Stimulated activated effector memory CD8-positive, alpha-beta T cell treated with anti-CD3 and anti-CD28 coated beads, Interleukin-12 subunit alpha, Interleukin-12 subunit beta, amount 100 ng/mL, for 72 hours (primary cell): Measurements from ENCODE around the gene MYO1C.
"Not testable (repeated sequence)": the region's sequence is repeated elsewhere in the genome, so short reads cannot be mapped to it uniquely, and the experiment has no call there.

Source experiments
- ATAC-seq: fragments of 150-1000 bp; cut with Tn5 transposase; 2 replicates; pipeline ENCODE4 v1.10.0; 2021
- DNase-seq, 2 donors: peaks; one replicate each; pipeline ENCODE4 v3.0.0; 2021 to 2022; ENCODE audit warnings: low spot score in 2 of 2
- H3K27ac Mint-ChIP-seq: one replicate; pipeline ENCODE4 v1.8.0; 2022; ENCODE audit warnings: mild to moderate bottlenecking, mixed read lengths
- H3K36me3 Mint-ChIP-seq: one replicate; pipeline ENCODE4 v1.8.0; 2022; ENCODE audit warnings: mild to moderate bottlenecking, mixed read lengths
- H3K4me1 Mint-ChIP-seq: one replicate; pipeline ENCODE4 v1.8.0; 2022; ENCODE audit warnings: mixed read lengths
- H3K4me3 Mint-ChIP-seq: one replicate; pipeline ENCODE4 v1.8.0; 2022; ENCODE audit warnings: mild to moderate bottlenecking, mixed read lengths
- H3K9me3 Mint-ChIP-seq: one replicate; pipeline ENCODE4 v1.8.0; 2022; ENCODE audit warnings: mixed read lengths

The MYO1C gene

GRCh38 chr17:1492249-1493206 is at the start of gene MYO1C:
Gene MYO1C (minus strand): TSS chr17:1492686. CDS start chr17:1492487, 199 bp downstream.
- H3K36me3 Mint-ChIP-seq: peaks cover 5% of the 10 kb centered on the region

DNA sequence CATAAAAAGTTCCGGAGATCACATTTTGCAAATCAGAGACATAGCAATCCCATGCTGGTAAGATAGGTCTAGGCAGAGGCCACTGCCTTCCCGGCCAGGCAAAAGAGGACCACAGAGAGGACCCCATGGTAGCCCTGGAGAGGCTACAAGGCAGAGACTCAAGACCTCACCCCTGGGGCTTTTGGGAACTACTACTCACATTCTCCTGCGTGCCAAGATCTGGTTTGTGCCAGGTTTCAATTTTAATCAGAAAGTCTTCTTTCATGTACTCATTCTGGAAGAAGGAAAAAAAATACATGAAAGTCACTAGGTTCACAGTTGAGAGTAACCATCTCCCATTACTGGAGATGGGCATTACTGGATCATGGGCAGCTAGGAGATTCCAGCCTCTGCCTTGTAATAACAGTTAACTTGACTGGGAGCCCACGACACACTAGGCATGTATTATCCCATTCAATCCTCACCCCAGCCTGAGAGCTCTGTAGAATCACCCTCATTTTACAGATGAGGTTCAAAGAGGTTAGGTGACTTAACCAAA is 49.0 kb upstream of the MYO1C start:
- no peak overlapping the region for H3K4me3 Mint-ChIP-seq
- DNase-seq: no peak
- no peaks in the 10 kb centered on the region for H3K4me1 Mint-ChIP-seq
- H3K36me3 Mint-ChIP-seq: peaks cover 88% of the 10 kb centered on the region
- H3K9me3 Mint-ChIP-seq: no peaks in the 10 kb centered on the region
- ATAC-seq: peak; percentile 48
- peak overlapping the region; percentile 20 for H3K27ac Mint-ChIP-seq

More at GRCh38 chr17:1492249-1493206, at the start of gene MYO1C:
- Mint-ChIP-seq H3K4me1 (peaks cover 22% of the 10 kb centered on the region), H3K9me3 (no peaks in the 10 kb centered on the region), H3K4me3 (peak within 1 kb of the TSS; percentile 80), H3K27ac (peak within 1 kb of the TSS; percentile 63)
- DNase-seq: no peak
- no peak for ATAC-seq

DNA sequence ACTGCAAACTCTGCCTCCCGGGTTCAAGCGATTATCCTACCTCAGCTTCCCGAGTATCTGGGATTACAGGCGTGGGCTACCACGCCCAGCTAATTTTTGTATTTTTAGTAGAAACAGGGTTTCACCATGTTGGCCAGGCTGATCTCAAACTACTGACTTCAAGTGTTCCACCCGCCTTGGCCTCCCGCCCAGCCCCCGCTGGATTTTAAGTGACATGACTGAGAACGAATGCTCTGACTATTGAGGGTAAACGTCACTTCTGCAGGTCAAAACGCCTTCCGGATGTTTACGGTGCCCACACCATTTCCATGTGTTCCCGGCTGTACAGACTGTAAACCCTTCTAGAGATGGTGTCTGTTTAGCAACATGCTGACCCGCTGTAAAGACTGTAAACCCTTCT is 47.3 kb upstream of the MYO1C start:
- Mint-ChIP-seq H3K27ac (peak overlapping the region; percentile 34), H3K36me3 (peaks cover 87% of the 10 kb centered on the region), H3K4me3 (no peak overlapping the region), H3K9me3 (no peaks in the 10 kb centered on the region), H3K4me1 (no peaks in the 10 kb centered on the region)
- ATAC-seq: no peak
- no peak for DNase-seq

DNA sequence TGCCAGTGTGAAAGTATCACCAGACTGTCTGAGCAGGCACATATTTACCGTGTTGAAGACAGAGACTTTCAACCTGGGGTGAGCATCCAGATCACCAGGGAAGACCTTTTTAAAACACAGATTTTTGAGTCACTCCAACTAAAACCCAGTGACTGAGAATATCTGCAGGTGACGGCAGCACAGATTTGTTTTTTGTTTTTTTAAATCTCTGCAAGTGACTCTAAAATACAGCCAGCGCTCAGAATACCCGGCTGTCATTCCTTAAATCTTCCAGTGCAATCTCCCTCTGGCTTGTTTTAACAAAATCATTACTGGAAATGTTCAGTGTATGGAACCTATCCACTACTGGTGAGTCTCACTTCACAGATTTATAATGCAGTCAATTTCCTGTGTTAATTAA is 43.3 kb upstream of the MYO1C start:
- Mint-ChIP-seq H3K9me3 (no peaks in the 10 kb centered on the region), H3K4me3 (no peak overlapping the region), H3K27ac (no peak overlapping the region), H3K36me3 (peaks cover 92% of the 10 kb centered on the region), H3K4me1 (peaks cover 11% of the 10 kb centered on the region)
- DNase-seq (no peak), ATAC-seq (no peak)

DNA sequence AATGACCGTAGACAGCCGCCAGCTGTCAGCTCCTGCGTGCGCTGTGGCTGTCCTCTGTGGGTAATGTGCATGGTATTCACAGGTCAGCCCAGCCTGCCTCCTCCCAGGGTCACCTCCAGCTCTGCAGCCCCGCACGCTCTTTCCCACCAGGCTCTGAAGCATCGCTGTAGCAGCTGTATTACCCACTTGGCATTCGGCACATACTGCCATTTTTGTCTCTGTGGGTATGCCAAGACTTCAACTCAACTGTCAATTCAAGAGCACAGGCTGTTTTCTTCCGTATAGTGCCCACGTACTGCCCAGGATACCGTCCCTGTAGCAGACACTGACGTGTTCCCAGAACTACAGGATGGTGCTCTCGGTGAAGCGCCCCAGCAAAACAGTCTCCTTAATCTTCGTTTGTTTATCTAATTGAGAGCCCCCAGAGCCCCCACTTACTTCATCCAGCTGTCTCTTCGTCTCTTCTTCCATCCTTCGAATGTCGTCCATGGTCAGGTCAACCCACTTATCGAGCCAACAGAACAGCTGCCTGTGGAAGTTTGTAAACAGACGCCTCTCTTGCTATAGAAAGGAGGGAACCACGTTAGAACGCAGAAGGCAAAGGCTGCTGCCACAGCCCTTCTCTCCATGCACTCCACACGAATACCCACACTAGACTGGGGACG is 41.3 kb upstream of the MYO1C start:
- DNase-seq (no peak), ATAC-seq (no peak)
- Mint-ChIP-seq H3K4me1 (peaks cover 16% of the 10 kb centered on the region), H3K36me3 (peaks cover 93% of the 10 kb centered on the region), H3K27ac (peak overlapping the region; percentile 49), H3K9me3 (no peaks in the 10 kb centered on the region), H3K4me3 (no peak overlapping the region)

- Mint-ChIP-seq H3K4me3 (no peak overlapping the region), H3K4me1 (peaks cover 16% of the 10 kb centered on the region), H3K27ac (peak overlapping the region; percentile 49), H3K36me3 (peaks cover 92% of the 10 kb centered on the region), H3K9me3 (no peaks in the 10 kb centered on the region)
- ATAC-seq (peak; percentile 69), DNase-seq (no peak)
These were observed 40.5 kb upstream of the MYO1C start for GRCh38 chr17:1532836-1533602.

- Mint-ChIP-seq H3K4me1 (peaks cover 16% of the 10 kb centered on the region), H3K9me3 (no peaks in the 10 kb centered on the region), H3K36me3 (peaks cover 96% of the 10 kb centered on the region), H3K27ac (peak overlapping the region; percentile 64), H3K4me3 (no peak overlapping the region)
- DNase-seq: no peak
- ATAC-seq: no peak
These were observed 37.4 kb upstream of the MYO1C start for GRCh38 chr17:1529863-1530262.

DNA sequence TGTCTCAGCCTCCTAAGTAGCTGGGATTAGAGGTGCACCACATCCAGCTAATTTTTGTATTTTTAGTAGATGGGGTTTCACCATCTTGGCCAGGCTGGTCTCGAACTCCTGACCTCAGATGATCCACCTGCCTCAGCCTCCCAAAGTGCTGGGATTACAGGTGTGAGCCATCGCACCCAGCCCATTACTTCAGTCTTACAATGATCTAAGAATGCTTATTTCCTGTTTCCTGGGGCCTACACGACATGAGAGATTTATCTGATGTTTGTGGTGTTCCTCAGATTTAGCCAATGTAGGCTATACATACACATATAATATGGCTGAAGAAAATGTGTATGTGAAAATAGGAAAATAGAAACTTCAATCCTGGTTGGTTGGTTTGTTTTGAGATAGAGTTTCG is 34.4 kb upstream of the MYO1C start:
- not testable (repeated sequence) for ATAC-seq, DNase-seq

GRCh38 chr17:1522626-1523025 is 30.1 kb upstream of the MYO1C start:
- no peak for DNase-seq
- H3K4me1 Mint-ChIP-seq: no peaks in the 10 kb centered on the region
- ATAC-seq: no peak
- no peaks in the 10 kb centered on the region for H3K9me3 Mint-ChIP-seq
- H3K36me3 Mint-ChIP-seq: peaks cover 75% of the 10 kb centered on the region
- H3K4me3 Mint-ChIP-seq: no peak overlapping the region
- H3K27ac Mint-ChIP-seq: no peak overlapping the region

More for the DNA sequence above, 34.4 kb upstream of the MYO1C start:
- H3K4me1 Mint-ChIP-seq, H3K9me3 Mint-ChIP-seq, H3K4me3 Mint-ChIP-seq: not testable (repeated sequence)
- peaks cover 91% of the 10 kb centered on the region for H3K36me3 Mint-ChIP-seq
- H3K27ac Mint-ChIP-seq: peak overlapping the region; percentile 74

GRCh38 chr17:1521086-1521640 is 28.7 kb upstream of the MYO1C start:
- Mint-ChIP-seq H3K9me3 (no peaks in the 10 kb centered on the region), H3K4me1 (no peaks in the 10 kb centered on the region), H3K4me3 (no peak overlapping the region), H3K36me3 (peaks cover 61% of the 10 kb centered on the region), H3K27ac (no peak overlapping the region)
- no peak for ATAC-seq
- DNase-seq: no peak

DNA sequence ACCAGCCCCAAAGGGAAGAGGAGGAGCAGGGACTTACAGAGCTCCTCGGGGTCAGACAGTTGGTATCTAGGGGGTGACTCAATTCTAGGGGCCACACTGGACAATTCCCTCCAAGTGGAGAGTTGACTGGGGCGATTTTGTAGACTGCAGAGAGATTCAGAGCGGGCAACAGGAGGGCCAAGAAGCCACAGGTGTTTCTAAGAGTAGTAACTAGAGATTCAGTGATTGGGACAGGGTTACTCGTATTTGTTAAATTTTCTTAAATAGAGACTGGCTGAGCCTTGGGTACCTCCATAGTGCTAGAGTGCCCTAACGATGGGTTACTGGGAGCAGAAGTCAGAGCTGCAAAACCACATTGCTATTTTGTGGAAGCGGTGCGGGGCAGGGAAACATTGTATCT is 27.2 kb upstream of the MYO1C start:
- DNase-seq: no peak
- Mint-ChIP-seq H3K4me1 (peaks cover 10% of the 10 kb centered on the region), H3K36me3 (peaks cover 46% of the 10 kb centered on the region), H3K27ac (peak overlapping the region; percentile 74), H3K4me3 (no peak overlapping the region), H3K9me3 (no peaks in the 10 kb centered on the region)
- ATAC-seq: no peak

DNA sequence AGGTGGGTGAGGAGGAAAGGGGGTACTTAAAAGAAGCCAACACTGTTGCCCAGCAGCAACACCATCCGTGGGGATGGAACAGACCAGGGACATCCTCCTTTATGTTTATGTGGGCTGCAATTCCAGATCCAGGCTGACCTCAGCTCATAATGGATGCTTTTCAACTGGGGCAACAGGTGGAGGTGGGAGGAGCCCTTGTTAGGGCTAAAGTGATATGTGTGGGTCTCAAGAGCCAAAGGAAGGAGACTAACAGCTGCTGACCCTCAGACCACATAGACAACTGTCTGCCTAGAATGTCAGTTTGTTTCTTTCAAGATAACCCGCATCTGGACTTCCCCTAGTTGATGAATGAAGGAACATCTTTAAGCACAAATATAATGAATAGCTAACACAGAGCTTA is 25.9 kb upstream of the MYO1C start:
- H3K4me3 Mint-ChIP-seq: peak overlapping the region; percentile 80
- H3K27ac Mint-ChIP-seq: no peak overlapping the region
- H3K36me3 Mint-ChIP-seq: peaks cover 39% of the 10 kb centered on the region
- peaks cover 16% of the 10 kb centered on the region for H3K4me1 Mint-ChIP-seq
- H3K9me3 Mint-ChIP-seq: no peaks in the 10 kb centered on the region
- no peak for ATAC-seq
- no peak for DNase-seq

DNA sequence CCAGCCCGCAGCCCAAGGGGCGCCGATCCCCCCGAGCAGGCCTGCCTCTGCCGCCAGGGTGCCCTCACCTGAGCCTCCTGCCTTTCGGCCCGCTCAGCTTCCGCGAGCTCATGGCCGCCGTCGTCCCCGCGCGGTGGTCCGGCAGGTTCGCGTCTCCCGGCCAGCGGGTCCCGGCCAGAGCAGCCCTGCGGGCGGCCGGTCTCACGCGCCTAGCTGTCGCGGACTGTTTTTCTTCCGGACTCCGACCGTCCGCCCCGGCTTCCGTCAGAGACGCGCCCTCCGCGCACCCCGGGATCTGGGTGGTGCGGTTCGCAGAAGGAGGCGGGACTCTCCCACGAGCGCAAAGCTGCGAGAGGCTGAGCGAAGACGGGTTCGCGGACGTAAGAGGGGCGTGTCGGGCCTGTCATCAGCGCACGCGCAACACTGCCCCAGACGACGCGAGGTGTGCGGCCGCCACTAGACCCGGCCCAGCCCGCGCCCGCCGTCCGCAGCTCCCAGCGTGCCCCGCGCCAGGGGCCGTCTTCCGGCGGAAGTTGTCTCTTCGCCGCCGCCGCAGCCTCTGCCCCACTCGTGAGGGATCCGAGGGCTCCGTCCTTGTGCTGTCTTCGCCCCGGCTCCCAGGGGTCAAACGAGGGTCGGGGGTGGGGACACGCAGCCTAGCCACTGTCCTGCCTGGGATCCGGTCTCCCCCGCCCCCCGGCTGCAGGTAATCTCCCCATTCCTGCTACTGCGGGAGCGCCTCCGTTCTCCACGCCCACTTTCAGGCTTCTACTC is 24.1 kb upstream of the MYO1C start, which contains the start of gene INPP5K:
TSS of gene INPP5K (minus strand) at position 225 of the 774 bp plus-strand sequence. CDS start at position 112, 113 bp downstream.
- Mint-ChIP-seq H3K27ac (peak within 1 kb of the TSS; percentile 85), H3K36me3 (peaks cover 38% of the 10 kb centered on the region), H3K4me1 (peaks cover 16% of the 10 kb centered on the region), H3K4me3 (peak within 1 kb of the TSS; percentile 80), H3K9me3 (no peaks in the 10 kb centered on the region)
- ATAC-seq (peak; percentile 98), DNase-seq (peak; percentile 93 to 98)
